SK-N-DZ (cell line): ENCODE results near the gene ELMOD3. TPM values are rescaled to one million over a fixed set of nuclear protein-coding genes. Genes with fewer than 3 reads are reported as not detected.
A peak's percentile ranks its signal among the peaks of the same experiment; 100 is the strongest.
"Not testable (repeated sequence)": the region's sequence is repeated elsewhere in the genome, so short reads cannot be mapped to it uniquely, and the experiment has no call there.

Experiments
- DNase-seq: peaks from one replicate; pipeline ENCODE4 v3.0.0-alpha.2; 2015; ENCODE audit warnings: low spot score
- polyA plus RNA-seq, 2 experiments: library from polyadenylated mRNA; depleted of rRNA; stranded (reverse); fragments of >200 nt; gene quantifications; 2 replicates each; pipeline ENCODE4 v1.2.3, GENCODE V29; 2014

ELMOD3 gene
- 17.2 and 27.4 TPM in 2 replicates for polyA plus RNA-seq (2014; cell fraction: cytosol; rRNA removed)
- 36.9 and 43.4 TPM in 2 replicates for polyA plus RNA-seq (2014; cell fraction: nucleus; rRNA removed)

DNA sequence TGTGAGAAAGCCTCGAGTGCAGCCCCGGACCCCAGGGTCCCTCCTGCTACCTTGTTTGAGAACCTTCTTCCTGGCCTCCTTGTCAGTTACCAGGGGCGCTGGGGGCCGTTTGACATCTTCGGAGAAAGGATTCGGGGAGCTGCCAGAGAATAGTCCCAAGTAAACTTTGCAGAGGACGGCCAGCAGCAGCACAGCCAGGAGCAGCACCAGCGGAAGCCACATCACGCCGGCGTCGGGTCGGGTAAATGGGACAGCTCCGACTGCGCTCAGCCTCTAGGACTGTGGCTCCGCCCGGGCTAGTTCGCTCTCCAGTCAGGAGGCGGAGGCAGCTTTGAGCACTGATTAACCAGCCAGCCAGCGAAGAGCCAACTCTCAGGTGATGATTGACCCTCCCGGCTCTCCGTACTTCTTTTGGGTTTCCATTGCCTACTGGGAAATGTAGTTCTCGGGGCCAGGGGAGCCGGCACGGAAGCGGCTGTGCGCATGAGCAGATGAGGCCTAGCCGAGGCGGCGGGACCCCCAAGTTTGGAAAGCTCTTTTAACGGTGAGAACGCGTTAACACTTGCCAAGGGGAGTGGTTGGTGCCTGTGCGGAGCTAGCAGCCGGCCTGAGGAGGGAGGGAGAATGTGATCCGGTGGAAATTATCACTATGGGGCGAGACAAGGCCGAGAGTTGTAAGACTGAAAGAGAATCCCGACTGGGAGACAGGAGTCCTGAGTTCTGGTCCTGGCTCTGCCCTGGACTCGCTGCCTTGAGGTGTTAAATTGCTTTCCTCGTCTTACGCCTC lies at the start of gene ELMOD3, which contains the start of gene RETSAT:
TSS of gene ELMOD3 (plus strand) at position 484 of the 787 bp plus-strand sequence. CDS start 2,430 bp downstream, outside the sequence.
TSS of gene RETSAT (minus strand) at position 243 of the 787 bp plus-strand sequence. CDS start at position 222, 21 bp downstream.
- DNase-seq: peak; percentile 99

DNA sequence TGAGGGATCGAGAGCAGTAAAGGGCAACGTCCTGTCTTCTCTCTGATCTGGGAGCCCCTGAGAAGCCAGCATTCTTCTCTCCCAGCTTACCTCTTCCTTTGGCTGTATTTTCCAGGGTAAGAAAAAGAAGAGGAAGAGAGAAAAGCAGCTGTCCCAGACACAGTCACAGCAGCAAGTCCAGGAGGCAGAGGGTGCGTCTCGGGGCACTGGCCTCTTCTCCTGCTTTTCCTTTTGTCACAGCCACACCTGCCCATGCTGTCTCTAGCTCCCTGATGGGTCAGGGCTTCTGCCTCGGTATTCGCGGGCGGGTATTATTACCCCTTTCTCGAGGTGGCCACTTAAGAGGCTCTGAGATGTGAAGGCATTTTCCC lies 47.1 kb upstream of the ELMOD3 start:
- DNase-seq: no peak

- DNase-seq: no peak
Measured at GRCh38 chr2:85308201-85308600, 46.4 kb upstream of the ELMOD3 start.

DNA sequence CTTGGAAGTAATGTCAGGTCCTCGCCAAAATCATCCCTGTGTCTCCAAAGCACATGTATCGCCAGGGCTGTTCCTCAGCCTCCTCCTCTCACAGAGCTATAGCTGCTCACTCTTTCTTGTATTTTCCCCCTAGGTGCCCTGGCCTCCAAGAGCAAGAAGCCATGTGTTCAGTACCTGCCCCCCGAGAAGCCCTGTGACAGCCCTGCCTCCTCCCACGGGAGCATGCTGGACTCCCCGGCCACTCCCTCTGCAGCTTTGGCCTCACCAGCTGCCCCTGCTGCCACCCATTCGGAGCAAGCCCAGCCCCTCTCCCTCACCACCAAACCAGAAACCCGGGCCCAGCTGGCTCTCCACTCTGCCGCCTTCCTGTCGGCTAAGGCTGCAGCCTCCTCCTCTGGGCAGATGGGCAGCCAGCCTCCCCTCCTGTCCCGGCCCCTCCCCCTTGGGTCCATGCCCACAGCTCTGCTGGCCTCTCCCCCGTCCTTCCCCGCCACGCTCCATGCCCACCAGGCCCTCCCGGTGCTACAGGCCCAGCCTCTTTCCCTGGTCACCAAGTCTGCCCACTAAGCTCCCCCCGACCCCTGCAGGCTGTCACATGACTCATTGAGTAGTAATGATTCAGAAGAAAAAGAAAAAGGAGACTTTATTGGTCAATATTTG lies 45.5 kb upstream of the ELMOD3 start:
- DNase-seq: peak; percentile 38

DNA sequence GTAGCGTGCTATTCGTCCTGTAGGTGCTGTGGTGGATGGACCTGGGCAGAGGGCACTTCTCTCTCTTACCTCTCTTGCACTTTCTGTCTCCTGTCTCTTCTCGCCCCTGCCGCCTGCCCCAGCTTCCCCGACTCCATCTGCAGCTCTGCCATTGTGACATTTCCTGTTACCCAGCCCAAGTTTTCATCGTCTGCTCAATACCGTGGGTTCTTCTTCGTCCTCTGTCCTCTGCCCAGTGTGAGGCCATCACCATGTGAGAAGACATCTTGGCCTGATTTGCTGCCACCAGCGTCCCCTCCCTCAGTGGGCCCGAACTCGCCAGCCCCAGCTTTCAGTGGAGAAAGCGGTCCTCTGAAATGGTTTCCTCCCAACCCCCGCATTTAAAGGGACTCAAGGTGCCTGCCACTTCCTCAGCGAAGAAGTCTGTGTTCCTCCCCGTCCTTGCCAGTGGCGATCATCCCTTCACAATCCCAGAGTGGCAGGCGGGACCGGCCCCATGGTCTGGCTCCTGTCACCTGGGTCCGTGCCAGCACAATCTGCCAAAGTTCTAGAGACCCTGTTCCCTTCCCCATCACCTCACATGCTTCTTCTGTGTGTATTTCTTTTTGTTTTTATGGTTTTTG lies 44.8 kb upstream of the ELMOD3 start:
- DNase-seq: no peak

DNA sequence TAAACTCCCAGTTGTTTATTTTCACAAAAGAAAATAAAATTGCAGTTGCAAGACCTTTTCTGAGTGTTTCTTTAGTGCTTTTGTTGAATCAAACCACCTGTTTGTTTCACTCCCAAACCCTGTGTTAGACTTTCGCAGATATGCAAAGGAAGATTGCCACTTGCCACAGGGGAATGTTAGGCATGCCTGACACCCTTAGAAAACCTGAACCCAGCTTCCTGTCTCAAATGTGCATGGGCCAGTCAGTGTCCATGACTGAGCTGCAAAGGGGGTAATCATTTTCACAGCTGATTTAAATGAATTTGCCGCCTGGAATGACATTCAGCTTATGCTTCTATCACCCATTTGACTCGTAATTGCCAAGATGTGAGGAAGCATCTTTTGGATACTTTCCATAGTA lies 44.2 kb upstream of the ELMOD3 start:
- DNase-seq: no peak

DNA sequence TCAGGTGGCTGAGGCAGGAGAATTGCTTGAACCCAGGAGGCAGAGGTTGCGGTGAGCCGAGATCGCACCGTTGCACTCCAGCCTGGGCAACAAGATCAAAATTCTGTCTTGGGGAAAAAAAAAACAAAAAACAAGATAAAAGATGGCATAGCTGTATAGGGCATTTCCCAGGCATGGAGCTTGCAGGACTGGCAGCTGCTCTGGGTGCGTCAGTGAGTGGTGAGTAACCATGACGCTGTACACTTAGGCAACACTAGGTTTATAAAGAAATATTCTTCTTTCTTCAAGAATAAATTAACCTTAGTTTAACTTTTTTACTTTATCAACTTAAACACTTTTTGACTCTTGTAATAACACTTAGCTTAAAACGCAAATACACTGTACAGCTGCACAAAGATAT lies 42.2 kb upstream of the ELMOD3 start:
- DNase-seq: no peak

DNA sequence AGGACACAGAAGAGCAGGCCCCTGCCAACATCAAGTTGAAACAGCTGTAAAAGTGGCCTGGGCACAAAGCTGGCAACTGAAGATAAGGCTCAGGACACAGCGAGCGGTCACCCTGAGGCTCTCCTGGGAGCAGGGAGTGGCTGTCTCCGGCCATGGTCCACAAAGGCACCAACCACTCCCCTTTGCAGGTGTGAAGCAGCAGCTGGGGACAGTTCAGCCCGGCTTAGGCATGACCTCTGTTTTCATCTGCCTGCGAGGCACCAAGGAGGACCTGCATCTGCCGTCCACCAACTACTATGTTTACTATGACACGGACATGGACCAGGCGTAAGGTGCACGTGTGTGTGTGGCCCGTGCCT lies 39.7 kb upstream of the ELMOD3 start:
- DNase-seq: no peak

DNA sequence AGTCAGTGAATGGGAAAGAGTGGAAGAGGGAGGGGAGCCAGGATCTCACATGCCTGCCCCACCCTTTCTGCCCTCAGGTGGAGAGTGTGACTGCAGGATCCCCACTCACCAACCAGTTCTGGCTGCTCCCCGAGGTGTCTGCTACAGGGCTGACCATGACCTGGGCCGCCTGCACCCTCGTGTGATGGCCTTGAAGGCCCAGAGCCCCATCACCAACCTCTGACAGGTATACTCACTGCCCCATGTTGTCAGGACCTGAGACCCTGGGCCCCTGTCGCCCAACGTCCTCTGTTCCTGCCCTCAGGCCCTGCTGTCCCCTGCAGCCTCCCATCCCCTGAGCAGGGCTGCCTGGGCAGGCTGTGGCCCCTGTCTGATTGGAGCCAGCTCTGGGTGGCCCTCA lies 38.6 kb upstream of the ELMOD3 start:
- DNase-seq: not testable (repeated sequence)

DNA sequence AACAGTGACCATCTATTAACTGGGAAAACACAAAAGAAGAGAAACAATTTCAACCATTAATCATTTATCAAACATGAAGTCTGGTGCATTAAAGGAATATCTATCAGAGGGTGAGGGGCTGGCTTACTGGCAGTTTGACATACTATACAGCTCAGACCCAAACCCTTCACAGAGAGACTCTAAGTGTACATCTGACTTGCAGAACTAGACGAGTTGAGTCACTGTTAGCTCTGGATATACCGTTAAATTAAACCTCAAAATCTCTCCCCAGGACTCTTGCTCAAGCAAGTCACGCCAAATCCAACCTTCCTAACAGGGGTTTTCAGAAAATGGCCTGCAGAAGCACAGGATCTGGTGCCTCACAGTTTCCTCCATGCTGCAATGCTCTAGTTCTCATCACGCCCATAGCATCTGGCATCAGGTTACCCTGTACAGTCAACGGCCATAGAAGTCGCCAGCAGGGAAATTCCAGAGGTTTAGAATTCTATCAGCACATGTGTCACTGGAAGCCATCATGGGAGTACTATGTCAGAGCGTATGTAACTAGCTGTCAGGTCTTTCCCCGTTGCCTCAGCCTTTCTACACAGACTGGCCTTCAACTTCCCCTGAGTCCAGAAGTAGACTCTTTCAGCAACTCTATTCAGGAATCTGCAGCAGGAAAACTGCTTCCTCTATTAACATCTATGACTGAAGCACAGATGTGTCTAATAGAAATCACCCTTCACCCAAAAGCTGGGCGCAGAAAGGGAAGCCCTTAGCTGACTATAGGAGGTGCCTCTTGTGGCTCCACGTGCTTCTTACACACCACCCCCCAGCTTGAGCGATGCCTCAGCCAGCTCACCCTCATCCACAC lies 36.1 kb upstream of the ELMOD3 start:
- DNase-seq: no peak

DNA sequence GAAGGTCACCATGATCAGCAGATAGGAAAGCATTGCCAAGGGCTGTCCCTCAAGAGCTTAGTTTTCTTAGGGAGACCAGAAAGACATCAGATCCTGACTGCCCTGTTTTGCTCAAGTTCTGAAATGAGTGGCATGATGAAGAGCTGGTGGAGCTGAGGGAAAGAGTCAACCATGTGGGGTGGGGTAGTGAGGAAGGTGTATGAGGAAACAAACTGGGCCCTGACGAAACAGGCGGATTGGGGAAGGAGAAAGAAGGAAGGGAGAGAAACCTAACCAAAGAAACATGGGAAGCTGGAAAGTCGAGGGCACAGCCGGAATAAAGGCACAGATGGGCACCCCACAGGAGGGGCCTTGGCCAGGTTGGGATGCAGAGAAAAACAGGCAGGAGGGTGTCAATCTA lies 34.8 kb upstream of the ELMOD3 start:
- no peak for DNase-seq

DNA sequence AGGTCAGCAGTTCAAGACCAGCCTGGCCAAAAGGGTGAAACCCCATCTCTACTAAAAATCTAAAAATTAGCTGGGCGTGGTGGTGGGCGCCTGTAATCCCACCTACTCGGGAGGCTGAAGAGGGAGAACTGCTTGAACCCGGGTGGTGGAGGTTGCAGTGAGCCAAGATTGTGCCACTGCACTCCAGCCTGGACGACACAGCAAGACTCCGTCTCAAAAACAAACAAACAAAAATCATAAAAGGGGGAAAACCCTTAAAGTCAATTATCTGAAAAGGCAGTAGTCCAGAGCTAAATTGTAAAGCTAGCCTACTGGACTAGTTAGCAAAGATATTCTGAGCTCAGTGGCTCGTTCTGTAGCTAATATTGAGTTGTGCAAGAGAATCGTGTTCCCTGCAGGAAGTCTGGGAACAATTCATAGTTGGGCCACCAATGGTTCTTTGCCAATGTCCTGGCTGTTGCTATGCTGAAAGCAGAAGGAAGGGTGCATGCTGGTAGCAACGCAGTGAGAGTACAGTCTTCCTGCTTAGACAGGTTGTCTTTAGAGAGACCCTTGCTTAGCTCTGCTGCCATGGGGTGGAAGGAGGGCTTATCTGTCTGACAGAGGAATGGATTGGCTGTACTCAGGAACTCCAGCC lies 31.1 kb upstream of the ELMOD3 start:
- DNase-seq: no peak

DNA sequence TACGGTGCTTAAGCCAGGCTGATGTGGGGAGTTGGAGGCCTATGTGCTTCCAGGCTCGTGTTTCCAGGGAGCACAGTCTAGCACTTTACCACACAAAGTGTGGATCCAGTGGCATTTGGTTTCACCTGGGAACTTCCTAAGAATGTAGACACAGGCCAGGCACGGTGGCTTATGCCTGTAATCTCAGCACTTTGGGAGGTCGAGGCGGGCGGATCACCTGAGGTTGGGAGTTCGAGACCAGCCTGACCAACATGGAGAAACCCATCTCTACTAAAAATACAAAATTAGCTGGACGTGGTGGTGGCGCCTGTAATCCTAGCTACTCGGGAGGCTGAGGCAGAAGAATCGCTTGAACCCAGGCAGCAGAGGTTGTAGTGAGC lies 30.6 kb upstream of the ELMOD3 start:
- DNase-seq: not testable (repeated sequence)

- no peak for DNase-seq
Measured at GRCh38 chr2:85324639-85325465, 29.7 kb upstream of the ELMOD3 start.

DNA sequence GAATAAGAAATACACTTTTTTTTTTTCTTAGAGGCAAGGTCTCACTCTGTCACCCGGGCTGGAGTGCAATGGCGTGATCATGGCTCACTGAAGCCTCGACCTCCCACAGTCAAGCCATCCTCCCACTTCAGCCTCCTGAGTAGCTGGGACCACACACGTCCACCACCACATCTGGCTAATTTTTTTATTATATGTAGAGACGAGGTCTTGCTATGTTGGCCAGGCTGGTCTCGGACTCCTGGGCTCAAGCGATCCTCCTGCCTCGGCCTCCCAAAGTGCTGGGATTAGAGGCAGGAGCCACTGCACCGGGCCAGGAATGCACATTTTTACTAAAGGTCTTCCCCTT lies 29.1 kb upstream of the ELMOD3 start:
- no peak for DNase-seq

- no peak for DNase-seq
Measured at GRCh38 chr2:85326406-85327159, 28.0 kb upstream of the ELMOD3 start.

GRCh38 chr2:85327160-85327821 lies 27.3 kb upstream of the ELMOD3 start:
- no peak for DNase-seq

DNA sequence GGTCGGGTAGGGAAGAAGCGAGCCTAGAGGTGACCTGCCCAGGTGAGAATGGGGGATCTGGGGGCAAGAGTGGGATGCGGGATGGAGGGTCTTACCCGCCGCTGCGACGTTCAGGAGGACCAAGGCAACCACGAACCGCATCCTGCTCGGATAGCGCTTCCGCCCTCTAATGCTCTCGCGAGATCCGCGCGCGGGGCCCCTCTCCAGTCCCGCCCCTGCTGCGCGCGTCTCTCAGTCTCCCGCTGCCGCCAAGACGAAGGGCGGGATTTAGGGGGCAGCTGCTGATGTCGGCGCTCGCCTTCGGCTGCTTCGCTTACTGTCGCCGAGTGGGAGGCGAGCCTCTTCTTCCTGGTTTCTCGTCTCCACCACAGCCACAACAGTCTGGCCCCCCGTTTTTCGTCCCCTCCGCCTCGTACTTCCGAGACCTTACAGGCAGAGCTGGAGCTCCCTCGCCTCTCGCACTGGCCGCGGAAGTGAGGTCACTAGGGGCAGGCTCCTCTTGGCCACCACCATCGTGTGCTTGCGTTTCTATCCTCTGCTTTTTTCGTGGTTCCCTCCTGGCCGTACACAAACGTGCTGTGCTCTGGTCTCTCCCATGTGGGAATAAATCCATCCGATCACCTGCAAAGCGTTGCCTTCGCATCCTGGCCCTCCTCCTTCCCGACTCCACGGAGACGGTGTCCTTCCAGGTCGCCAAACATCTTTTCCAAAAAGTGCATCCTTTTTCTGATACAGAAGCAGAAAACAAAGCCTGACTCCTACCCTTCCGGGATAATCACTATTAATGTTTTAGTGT lies 26.5 kb upstream of the ELMOD3 start, which contains the start of gene TGOLN2:
TSS of gene TGOLN2 (minus strand) at position 168 of the 796 bp plus-strand sequence. CDS start at position 141, 27 bp downstream.
- peak; percentile 93 for DNase-seq
